ENCODE measurements around the gene ATP2C2. TPM values are rescaled to one million over a fixed set of nuclear protein-coding genes. Genes with fewer than 3 reads are reported as not detected.

The ATP2C2 gene
- total RNA-seq, 1 experiment from 2014 or later: 4.3 TPM

- TF ChIP-seq CBFB (CRISPR knock-in tag; IDR thresholded peaks at IDR 0.05; ENCODE audit: low read depth) (no peak), NFE2L1 (CRISPR knock-in tag; IDR thresholded peaks at IDR 0.05) (no peak), IRF1 (CRISPR knock-in tag; IDR thresholded peaks at IDR 0.05) (no peak), CTCF (IDR thresholded peaks at IDR 0.05) (no peak), ATF3 (CRISPR knock-in tag; conservative IDR thresholded peaks at IDR 0.05) (no peak)
Observed at GRCh38 chr16:84500531-84500930, 132.2 kb downstream of the ATP2C2 start (continued).

GRCh38 chr16:84501077-84501735, 132.9 kb downstream of the ATP2C2 start:
- POLR2A ChIA-PET: no interaction called here
- CTCF ChIA-PET: no interaction called here
- 0 out of 2 replicates have a peak overlapping the region, but pooled peaks have one; percentile 63 for H3K27ac Mint-ChIP-seq

More at GRCh38 chr16:84501077-84501735, 132.9 kb downstream of the ATP2C2 start:
- H3K9me3 Mint-ChIP-seq: no peaks in the 10 kb centered on the region
- no peak overlapping the region for H3K4me3 Mint-ChIP-seq
- H3K27me3 Mint-ChIP-seq (ENCODE audit: low read depth): no peaks in the 10 kb centered on the region
- peaks cover 17% of the 10 kb centered on the region for H3K4me1 Mint-ChIP-seq
- no peak for ATAC-seq
- no peak for DNase-seq (ENCODE audit: low spot score)
- peaks cover 20% of the 10 kb centered on the region for H3K36me3 Mint-ChIP-seq
- TF ChIP-seq NR3C1 (CRISPR knock-in tag; conservative IDR thresholded peaks at IDR 0.05; ENCODE audit: low read depth): no peak
- TF ChIP-seq MYBL2 (CRISPR knock-in tag; IDR thresholded peaks at IDR 0.05): no peak
- TF ChIP-seq PRRX2 (CRISPR knock-in tag; IDR thresholded peaks at IDR 0.05): no peak
- TF ChIP-seq FOXJ3 (CRISPR knock-in tag; IDR thresholded peaks at IDR 0.05; ENCODE audit: borderline replicate concordance): no peak
- no peak for TF ChIP-seq ZNF263 (CRISPR knock-in tag; IDR thresholded peaks at IDR 0.05; ENCODE audit: low read depth)
- TF ChIP-seq USF1 (CRISPR knock-in tag; IDR thresholded peaks at IDR 0.05): no peak
- TF ChIP-seq ZNF532 (CRISPR knock-in tag; IDR thresholded peaks at IDR 0.05; ENCODE audit: borderline replicate concordance): no peak
- TF ChIP-seq ATF2 (CRISPR knock-in tag; IDR thresholded peaks at IDR 0.05; ENCODE audit: borderline replicate concordance, low read depth): no peak
- TF ChIP-seq ZNF425 (CRISPR knock-in tag; conservative IDR thresholded peaks at IDR 0.05): no peak
- no peak for TF ChIP-seq NFE2L1 (CRISPR knock-in tag; IDR thresholded peaks at IDR 0.05)
- no peak for TF ChIP-seq SOX15 (CRISPR knock-in tag; IDR thresholded peaks at IDR 0.05)
- TF ChIP-seq ZBTB21 (CRISPR knock-in tag; IDR thresholded peaks at IDR 0.05; ENCODE audit: borderline replicate concordance): no peak
- no peak for TF ChIP-seq ATF1 (CRISPR knock-in tag; IDR thresholded peaks at IDR 0.05)
- no peak for TF ChIP-seq RELA (CRISPR knock-in tag; IDR thresholded peaks at IDR 0.05; ENCODE audit: borderline replicate concordance)

Measured in WTC11 (cell line).